CD14-positive monocyte (primary cell): ENCODE measurements around the gene TRA2B. TPM values are rescaled to one million over a fixed set of nuclear protein-coding genes. Genes with fewer than 3 reads are reported as not detected.

ENCODE experiments used
- DNase-seq, 3 donors: peaks; one replicate each; pipeline ENCODE4 v3.0.0-alpha.2; 2011 to 2022
- H2AFZ ChIP-seq: 2 replicates; pipeline ENCODE4 v1.6.0; 2012; ENCODE audit warnings: mild to moderate bottlenecking, low read depth, low read length, inconsistent platforms; ENCODE audit not compliant: insufficient read depth, poor library complexity, severe bottlenecking
- H3K27ac ChIP-seq, 2 donors: 1 replicate in 1 of 2; 2 replicates in 1 of 2; pipeline ENCODE4 v1.5.1; 2012 to 2013; ENCODE audit warnings: low read length in 2 of 2, control low read depth in 1 of 2, inconsistent platforms in 1 of 2, low read depth in 1 of 2, mild to moderate bottlenecking in 1 of 2
- H3K27me3 ChIP-seq, 2 donors: one replicate each; pipeline versions ENCODE4 v1.6.0 to v1.6.1; 2011 to 2013; ENCODE audit warnings: low read length in 2 of 2; ENCODE audit not compliant: control insufficient read depth in 2 of 2, insufficient read depth in 2 of 2
- H3K36me3 ChIP-seq, 2 donors: replicated peaks in 1 of 2; 1 replicate in 1 of 2; 2 replicates in 1 of 2; pipeline versions ENCODE4 v1.5.1 to v1.6.1; 2012 to 2013; ENCODE audit warnings: low read length in 2 of 2, control low read depth in 1 of 2, inconsistent platforms in 1 of 2, mild to moderate bottlenecking in 1 of 2; ENCODE audit not compliant: insufficient read depth in 2 of 2, control insufficient read depth in 1 of 2
- H3K4me1 ChIP-seq, 2 donors: 1 replicate in 1 of 2; 2 replicates in 1 of 2; pipeline versions ENCODE4 v1.5.1 to v1.6.1; 2012 to 2013; ENCODE audit warnings: low read length in 2 of 2, control low read depth in 1 of 2, inconsistent platforms in 1 of 2, mild to moderate bottlenecking in 1 of 2, moderate library complexity in 1 of 2; ENCODE audit not compliant: insufficient read depth in 2 of 2, control insufficient read depth in 1 of 2
- H3K4me2 ChIP-seq: replicated peaks from 2 replicates; pipeline ENCODE3; 2012; ENCODE audit warnings: low read length, moderate library complexity, mild to moderate bottlenecking; ENCODE audit not compliant: poor library complexity, severe bottlenecking; ENCODE audit errors: extremely low read depth
- H3K4me3 ChIP-seq, 3 experiments: fragments of 200-600 bp in 1 of 3; sonication (generic) in 1 of 3; replicated peaks in 1 of 3; 1 replicate in 2 of 3; 2 replicates in 1 of 3; pipeline ENCODE4 v1.5.1; 2011 to 2013; ENCODE audit warnings: low read length in 3 of 3, mild to moderate bottlenecking in 3 of 3, control low read depth in 2 of 3, low read depth in 2 of 3, inconsistent platforms in 1 of 3, moderate library complexity in 1 of 3
- H3K79me2 ChIP-seq: 2 replicates; pipeline ENCODE4 v1.6.0; 2012; ENCODE audit warnings: mild to moderate bottlenecking, control low read depth, inconsistent platforms, low read length, moderate library complexity; ENCODE audit not compliant: insufficient read depth
- H3K9ac ChIP-seq: 2 replicates; pipeline ENCODE4 v1.6.0; 2017; ENCODE audit warnings: low read length, mild to moderate bottlenecking; ENCODE audit not compliant: insufficient read depth, poor library complexity, severe bottlenecking
- H3K9me3 ChIP-seq, 2 donors: replicated peaks in 1 of 2; 1 replicate in 1 of 2; 2 replicates in 1 of 2; pipeline versions ENCODE4 v1.5.1 to v1.6.1; 2012 to 2013; ENCODE audit warnings: low read length in 2 of 2, control low read depth in 1 of 2; ENCODE audit not compliant: control insufficient read depth in 1 of 2, insufficient read depth in 1 of 2
- H4K20me1 ChIP-seq: 2 replicates; pipeline ENCODE4 v1.6.0; 2012; ENCODE audit warnings: mild to moderate bottlenecking, low read length, control low read depth, moderate library complexity; ENCODE audit not compliant: insufficient read depth
- H3K27ac Mint-ChIP-seq, 7 donors: one replicate each; pipeline ENCODE4 v1.8.0; 2020; ENCODE audit warnings: mild to moderate bottlenecking in 7 of 7, mixed read lengths in 7 of 7, moderate library complexity in 6 of 7, inconsistent platforms in 2 of 7
- H3K27me3 Mint-ChIP-seq, 3 donors: one replicate each; pipeline ENCODE4 v1.8.0; 2021 to 2022; ENCODE audit warnings: low read depth in 3 of 3, mild to moderate bottlenecking in 3 of 3, mixed read lengths in 3 of 3, moderate library complexity in 3 of 3, inconsistent platforms in 1 of 3
- H3K36me3 Mint-ChIP-seq, 2 donors: one replicate each; pipeline ENCODE4 v1.8.0; 2020; ENCODE audit warnings: mixed read lengths in 2 of 2, inconsistent platforms in 1 of 2, mild to moderate bottlenecking in 1 of 2
- H3K4me1 Mint-ChIP-seq: one replicate; pipeline ENCODE4 v1.8.0; 2020; ENCODE audit warnings: mild to moderate bottlenecking, mixed read lengths
- H3K4me3 Mint-ChIP-seq, 2 donors: one replicate each; pipeline ENCODE4 v1.8.0; 2020; ENCODE audit warnings: mild to moderate bottlenecking in 2 of 2, mixed read lengths in 2 of 2, moderate library complexity in 1 of 2
- H3K9me3 Mint-ChIP-seq, 7 donors: one replicate each; pipeline ENCODE4 v1.8.0; 2020 to 2022; ENCODE audit warnings: mixed read lengths in 7 of 7, mild to moderate bottlenecking in 6 of 7, moderate library complexity in 6 of 7, inconsistent platforms in 2 of 7
- CTCF ChIP-seq: fragments of 200-600 bp; IDR thresholded peaks from one replicate; pipeline ENCODE4 v1.8.0; 2022; ENCODE audit warnings: antibody characterized with exemption, mild to moderate bottlenecking
- WGBS: methylation state at CpG from one replicate; pipeline ENCODE4 v1.1.5; 2013; ENCODE audit warnings: missing lambda C conversion rate; ENCODE audit not compliant: insufficient coverage; 5-methylcytosine and 5-hydroxymethylcytosine counted together
- intact Hi-C, 2 donors: fragments of 100-400 bp; cut with micrococcal nuclease; formaldehyde crosslinking; loops; one replicate each; pipeline versions ENCODE4 v1.15.0 to v1.15.1; 2023
- polyA minus RNA-seq: library from RNA; depleted of rRNA, polyadenylated mRNA; stranded (reverse); fragments of >200 nt; gene quantifications from 2 replicates; pipeline ENCODE4 v1.2.3, GENCODE V29; 2012
- polyA plus RNA-seq, 3 donors: library from polyadenylated mRNA; depleted of rRNA in 1 of 3; unstranded in 2 of 3; stranded (reverse) in 1 of 3; fragments of 300-500 nt in 2 of 3; fragments of >200 nt in 1 of 3; fragmentation: Illumina TruSeq in 2 of 3; gene quantifications; 1 replicate in 2 of 3; 2 replicates in 1 of 3; pipeline ENCODE4 v1.2.3, GENCODE V29; 2012 to 2021
- total RNA-seq, 12 experiments: library from RNA in 1 of 12; stranded (reverse) in 1 of 12; fragments of 120-200 nt in 1 of 12; gene quantifications; one replicate each; pipeline ENCODE4 v1.2.4 and lab custom pipeline; 2013 to 2026; ENCODE audit warnings: mixed read lengths in 6 of 12, inconsistent platforms in 1 of 12

Gene TRA2B
- total RNA-seq (2013), result 298 TPM
- 100 to 1,000 TPM in 2 of 3 donors, 10 to 100 TPM in 1; 99.9 to 507 (median 121) TPM for polyA plus RNA-seq
- 158 and 272 TPM in 2 replicates for polyA minus RNA-seq
- 227 to 664 (median 380) reads per million in 11 experiments for total RNA-seq (lab: John Stamatoyannopoulos, UW)

- DNase-seq, result peak; percentile 98 to 99 (median 99)
- peak within 1 kb of the TSS; percentile 97 to 99 for H3K27ac ChIP-seq
- intact Hi-C loops, result loop anchor here (5.0 to 10.0 kb wide), 4 partner anchors 111 to 847 kb away; partner anchors contain the start of genes IGF2BP2 (in 2 of the 2), EIF4A2 (in 1 of the 2) and ETV5 (in 1 of the 2)
- H3K27me3 ChIP-seq, result no peaks in the 10 kb centered on the region
- H3K79me2 ChIP-seq, result peaks cover 54% of the 10 kb centered on the region
- Mint-ChIP-seq H3K4me3 (peak within 1 kb of the TSS; percentile 100), H3K27me3 (peaks cover 0 to 4% (median 0%) of the 10 kb centered on the region in 3 donors), H3K9me3 (peaks cover 0 to 5% (median 2%) of the 10 kb centered on the region in 7 donors), H3K36me3 (peaks cover 8 to 14% of the 10 kb centered on the region in 2 donors), H3K4me1 (peaks cover 37% of the 10 kb centered on the region), H3K27ac (peak within 1 kb of the TSS; percentile 100)
- peaks cover 49% of the 10 kb centered on the region for H4K20me1 ChIP-seq
- peak within 1 kb of the TSS; percentile 76 to 100 (median 99) for H3K4me3 ChIP-seq
- H3K4me2 ChIP-seq, result peak within 1 kb of the TSS; percentile 90
- no peaks in the 10 kb centered on the region for H3K36me3 ChIP-seq
- no peaks in the 10 kb centered on the region for H3K9me3 ChIP-seq
- peak within 1 kb of the TSS; percentile 66 for H2AFZ ChIP-seq
- 0% methylated on average over 41 of the region's 55 CpGs for WGBS
- H3K9ac ChIP-seq, result peak within 1 kb of the TSS; percentile 99
- peak; percentile 44 for TF ChIP-seq CTCF
- H3K4me1 ChIP-seq, result peaks cover 32 to 39% of the 10 kb centered on the region in 2 donors
Observed at GRCh38 chr3:185937689-185938374, at the start of gene TRA2B. TSS of gene TRA2B (minus strand) at chr3:185938014. CDS start at chr3:185937860, 154 bp downstream.

- Histone ChIP-seq H2AFZ (no peak overlapping the region), H3K27ac (no peak overlapping the region), H3K27me3 (no peaks in the 10 kb centered on the region), H3K9ac (peak overlapping the region; percentile 7), H4K20me1 (no peaks in the 10 kb centered on the region), H3K4me3 (peak overlapping the region in 1 of 3 experiments; percentile 12), H3K4me1 (peaks cover 3 to 7% of the 10 kb centered on the region in 2 donors), H3K36me3 (no peaks in the 10 kb centered on the region), H3K79me2 (no peaks in the 10 kb centered on the region), H3K9me3 (no peaks in the 10 kb centered on the region), H3K4me2 (peak overlapping the region; percentile 30)
- no peak for TF ChIP-seq CTCF
- peaks cover 15% of the 10 kb centered on the region for H3K4me1 Mint-ChIP-seq
- H3K27ac Mint-ChIP-seq, result no peak overlapping the region
- DNase-seq, result no peak
- H3K36me3 Mint-ChIP-seq, result no peaks in the 10 kb centered on the region
- intact Hi-C loops, result loop anchor here in 1 of 2 donors (10.0 kb wide), 2 partner anchors 269 to 629 kb away; partner anchors contain the start of gene AHSG
- no peak overlapping the region for H3K4me3 Mint-ChIP-seq
- peaks cover 0 to 3% (median 0%) of the 10 kb centered on the region in 7 donors for H3K9me3 Mint-ChIP-seq
- WGBS, result 96% methylated on average over 19 of the region's 23 CpGs
- peaks cover 5 to 16% (median 6%) of the 10 kb centered on the region in 3 donors for H3K27me3 Mint-ChIP-seq
Observed at GRCh38 chr3:185986198-185986777, 48.5 kb upstream of the TRA2B start.
